ENCODE measurements around the gene AGBL5. TPM values are rescaled to one million over a fixed set of nuclear protein-coding genes. Genes with fewer than 3 reads are reported as not detected.
A peak's percentile ranks its signal among the peaks of the same experiment; 100 is the strongest.

AGBL5 gene
- total RNA-seq, 1 donor, result 35.0 TPM

- TF ChIP-seq, protein P1, sequence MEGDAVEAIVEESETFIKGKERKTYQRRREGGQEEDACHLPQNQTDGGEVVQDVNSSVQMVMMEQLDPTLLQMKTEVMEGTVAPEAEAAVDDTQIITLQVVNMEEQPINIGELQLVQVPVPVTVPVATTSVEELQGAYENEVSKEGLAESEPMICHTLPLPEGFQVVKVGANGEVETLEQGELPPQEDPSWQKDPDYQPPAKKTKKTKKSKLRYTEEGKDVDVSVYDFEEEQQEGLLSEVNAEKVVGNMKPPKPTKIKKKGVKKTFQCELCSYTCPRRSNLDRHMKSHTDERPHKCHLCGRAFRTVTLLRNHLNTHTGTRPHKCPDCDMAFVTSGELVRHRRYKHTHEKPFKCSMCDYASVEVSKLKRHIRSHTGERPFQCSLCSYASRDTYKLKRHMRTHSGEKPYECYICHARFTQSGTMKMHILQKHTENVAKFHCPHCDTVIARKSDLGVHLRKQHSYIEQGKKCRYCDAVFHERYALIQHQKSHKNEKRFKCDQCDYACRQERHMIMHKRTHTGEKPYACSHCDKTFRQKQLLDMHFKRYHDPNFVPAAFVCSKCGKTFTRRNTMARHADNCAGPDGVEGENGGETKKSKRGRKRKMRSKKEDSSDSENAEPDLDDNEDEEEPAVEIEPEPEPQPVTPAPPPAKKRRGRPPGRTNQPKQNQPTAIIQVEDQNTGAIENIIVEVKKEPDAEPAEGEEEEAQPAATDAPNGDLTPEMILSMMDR (IDR thresholded peaks at IDR 0.05; ENCODE audit: insufficient read depth, low read depth, low read length), result peak; percentile 41
- peak overlapping the region; percentile 88 for H3K4me3 ChIP-seq (ENCODE audit: low read depth, low read length)
- peak; percentile 95 for DNase-seq (ENCODE audit: low read depth)
Observed at GRCh38 chr2:27050281-27050995, 1.0 kb upstream of the AGBL5 start.

DNA sequence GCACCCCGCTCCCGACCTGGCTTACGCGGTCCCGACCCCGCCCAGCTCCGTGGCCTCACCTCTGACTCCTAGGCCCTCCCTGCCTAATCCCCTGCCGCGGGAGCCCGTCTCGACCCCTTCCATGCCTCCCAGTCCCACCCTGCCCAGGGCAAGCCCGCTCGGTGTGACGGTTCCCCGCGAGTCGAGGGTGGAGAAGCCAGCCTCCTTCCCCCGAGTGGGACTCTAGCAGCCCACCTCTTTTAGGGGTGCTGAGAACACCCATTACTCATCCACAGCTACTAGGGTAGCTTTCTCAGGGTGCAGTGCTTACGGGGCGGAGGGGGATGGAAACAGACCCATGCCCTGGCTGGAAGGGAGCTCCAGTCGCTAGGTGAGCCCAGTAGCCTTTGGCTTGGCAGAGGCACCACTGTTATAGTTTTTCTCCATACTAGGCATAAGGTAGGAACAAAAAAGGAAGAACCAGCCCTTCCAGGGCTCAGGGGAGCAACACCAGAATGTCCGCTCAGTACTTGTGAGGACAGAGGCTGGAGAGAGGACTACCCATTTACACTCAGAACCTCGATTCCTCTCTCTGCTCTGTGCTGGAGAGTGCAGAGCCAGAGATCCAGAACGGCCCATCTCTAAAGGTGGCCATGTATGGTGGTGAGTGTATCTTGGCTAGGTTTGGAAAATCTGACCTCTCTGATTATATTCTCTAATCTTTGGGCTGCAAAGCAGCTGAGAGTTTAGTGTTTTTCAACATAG lies 606 bp downstream of the AGBL5 start:
- no peak for DNase-seq (ENCODE audit: low read depth)
- peak overlapping the region; percentile 88 for H3K4me3 ChIP-seq (ENCODE audit: low read depth, low read length)

DNA sequence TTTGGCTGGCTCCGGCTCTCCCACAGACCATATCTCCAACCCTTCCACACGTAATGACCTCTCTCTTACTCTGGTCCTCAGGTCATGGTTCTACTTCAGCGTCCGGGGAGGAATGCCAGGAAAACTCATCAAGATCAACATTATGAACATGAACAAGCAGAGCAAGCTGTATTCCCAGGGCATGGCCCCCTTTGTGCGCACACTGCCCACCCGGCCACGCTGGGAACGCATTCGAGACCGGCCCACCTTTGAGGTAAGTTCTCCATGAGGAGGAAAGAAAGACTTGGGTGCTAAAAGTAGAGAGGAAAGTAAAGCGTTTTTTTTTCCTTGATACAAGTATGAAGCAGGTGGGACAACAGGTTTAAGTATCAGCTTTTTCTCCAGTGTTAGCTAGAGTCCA lies 1.9 kb downstream of the AGBL5 start:
- TF ChIP-seq, protein P1 (IDR thresholded peaks at IDR 0.05; ENCODE audit: insufficient read depth, low read depth, low read length), result no peak
- no peak overlapping the region for H3K4me3 ChIP-seq (ENCODE audit: low read depth, low read length)
- no peak for DNase-seq (ENCODE audit: low read depth)

More for the DNA sequence above, 606 bp downstream of the AGBL5 start:
- TF ChIP-seq, protein P1 (IDR thresholded peaks at IDR 0.05; ENCODE audit: insufficient read depth, low read depth, low read length), result no peak

- DNase-seq (ENCODE audit: low read depth), result no peak
- no peak overlapping the region for H3K4me3 ChIP-seq (ENCODE audit: low read depth, low read length)
- TF ChIP-seq, protein P1 (IDR thresholded peaks at IDR 0.05; ENCODE audit: insufficient read depth, low read depth, low read length), result no peak
Observed at GRCh38 chr2:27053776-27054175, 2.3 kb downstream of the AGBL5 start.

GRCh38 chr2:27054721-27055120 lies 3.3 kb downstream of the AGBL5 start:
- no peak overlapping the region for H3K4me3 ChIP-seq (ENCODE audit: low read depth, low read length)
- TF ChIP-seq, protein P1 (IDR thresholded peaks at IDR 0.05; ENCODE audit: insufficient read depth, low read depth, low read length), result no peak
- no peak for DNase-seq (ENCODE audit: low read depth)

- DNase-seq (ENCODE audit: low read depth), result no peak
- no peak overlapping the region for H3K4me3 ChIP-seq (ENCODE audit: low read depth, low read length)
- TF ChIP-seq, protein P1 (IDR thresholded peaks at IDR 0.05; ENCODE audit: insufficient read depth, low read depth, low read length), result no peak
Observed at GRCh38 chr2:27057184-27057583, 5.7 kb downstream of the AGBL5 start.

All from fibroblast of villous mesenchyme (primary cell).